Effector memory CD8-positive, alpha-beta T cell (primary cell): ENCODE data around the gene AOAH.

Experiments used
- ATAC-seq: fragments of 150-1000 bp; cut with Tn5 transposase; replicated peaks from 2 replicates; pipeline ENCODE4 v1.10.0; 2021; ENCODE audit warnings: mild to moderate bottlenecking, moderate library complexity
- DNase-seq, 3 experiments: peaks; one replicate each; pipeline ENCODE4 v3.0.0; 2021
- H3K27ac Mint-ChIP-seq, 2 donors: one replicate each; pipeline ENCODE4 v1.8.0; 2022; ENCODE audit warnings: mild to moderate bottlenecking in 2 of 2, mixed read lengths in 2 of 2, moderate library complexity in 2 of 2
- H3K27me3 Mint-ChIP-seq, 2 donors: one replicate each; pipeline ENCODE4 v1.8.0; 2022; ENCODE audit warnings: mixed read lengths in 2 of 2
- H3K36me3 Mint-ChIP-seq: one replicate; pipeline ENCODE4 v1.8.0; 2022; ENCODE audit warnings: mild to moderate bottlenecking, moderate library complexity, mixed read lengths; ENCODE audit not compliant: insufficient read depth
- H3K4me1 Mint-ChIP-seq, 2 donors: one replicate each; pipeline ENCODE4 v1.8.0; 2022; ENCODE audit warnings: low read depth in 2 of 2, mixed read lengths in 2 of 2
- H3K4me3 Mint-ChIP-seq, 2 donors: one replicate each; pipeline ENCODE4 v1.8.0; 2022; ENCODE audit warnings: mild to moderate bottlenecking in 2 of 2, mixed read lengths in 2 of 2, moderate library complexity in 2 of 2
- H3K9me3 Mint-ChIP-seq, 2 donors: one replicate each; pipeline ENCODE4 v1.8.0; 2022; ENCODE audit warnings: mixed read lengths in 2 of 2
- total RNA-seq, 9 experiments: gene quantifications; one replicate each; lab custom pipeline; 2026; lab: John Stamatoyannopoulos, UW

AOAH gene, protein sequence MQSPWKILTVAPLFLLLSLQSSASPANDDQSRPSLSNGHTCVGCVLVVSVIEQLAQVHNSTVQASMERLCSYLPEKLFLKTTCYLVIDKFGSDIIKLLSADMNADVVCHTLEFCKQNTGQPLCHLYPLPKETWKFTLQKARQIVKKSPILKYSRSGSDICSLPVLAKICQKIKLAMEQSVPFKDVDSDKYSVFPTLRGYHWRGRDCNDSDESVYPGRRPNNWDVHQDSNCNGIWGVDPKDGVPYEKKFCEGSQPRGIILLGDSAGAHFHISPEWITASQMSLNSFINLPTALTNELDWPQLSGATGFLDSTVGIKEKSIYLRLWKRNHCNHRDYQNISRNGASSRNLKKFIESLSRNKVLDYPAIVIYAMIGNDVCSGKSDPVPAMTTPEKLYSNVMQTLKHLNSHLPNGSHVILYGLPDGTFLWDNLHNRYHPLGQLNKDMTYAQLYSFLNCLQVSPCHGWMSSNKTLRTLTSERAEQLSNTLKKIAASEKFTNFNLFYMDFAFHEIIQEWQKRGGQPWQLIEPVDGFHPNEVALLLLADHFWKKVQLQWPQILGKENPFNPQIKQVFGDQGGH
- 6.0 to 226 (median 44.6) reads per million in 9 experiments for total RNA-seq

DNA sequence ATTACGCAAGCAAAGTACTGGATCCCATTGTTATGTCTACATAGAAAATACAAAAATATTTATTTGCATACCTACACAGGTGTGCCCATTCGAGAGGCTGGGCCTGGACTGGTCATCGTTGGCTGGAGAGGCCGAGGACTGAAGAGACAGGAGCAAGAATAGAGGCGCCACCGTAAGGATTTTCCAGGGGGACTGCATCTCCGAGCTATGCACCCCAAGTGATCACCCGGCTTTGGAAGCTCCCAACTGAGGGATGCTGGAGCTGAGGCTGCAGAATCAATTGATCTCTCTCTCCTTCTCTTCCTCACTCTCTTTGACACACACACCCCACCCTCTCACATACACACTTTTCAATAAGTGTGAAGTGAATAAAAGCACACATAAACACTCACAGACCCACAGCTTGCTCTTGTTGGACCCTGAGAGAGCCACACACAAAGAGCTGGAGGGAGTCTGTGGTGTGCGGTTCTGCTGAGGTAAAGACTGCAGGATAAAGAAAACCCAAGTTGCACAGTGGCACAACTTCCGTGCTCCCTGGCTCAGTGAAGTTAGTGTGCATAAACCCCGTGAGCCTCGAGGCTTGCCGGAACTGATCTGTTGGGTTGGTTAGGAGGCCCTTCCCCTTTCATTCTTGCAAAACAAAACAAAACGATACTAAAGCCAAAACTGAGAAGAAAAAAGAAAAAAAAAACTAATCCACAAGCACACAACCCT, at the start of gene AOAH:
Gene AOAH, minus strand, starts transcription at position 544 of the 714 bp plus-strand sequence. Its CDS starts 346 bp downstream, at position 198.
- DNase-seq: peak; percentile 78 to 80 (median 78)
- peak within 1 kb of the TSS; percentile 84 to 92 for H3K4me3 Mint-ChIP-seq
- H3K36me3 Mint-ChIP-seq: peaks cover 39% of the 10 kb centered on the region
- H3K4me1 Mint-ChIP-seq: peaks cover 61 to 79% of the 10 kb centered on the region in 2 donors
- H3K27me3 Mint-ChIP-seq: no peaks in the 10 kb centered on the region
- peak within 1 kb of the TSS; percentile 94 to 95 for H3K27ac Mint-ChIP-seq
- peak; percentile 93 for ATAC-seq
- no peaks in the 10 kb centered on the region for H3K9me3 Mint-ChIP-seq

DNA sequence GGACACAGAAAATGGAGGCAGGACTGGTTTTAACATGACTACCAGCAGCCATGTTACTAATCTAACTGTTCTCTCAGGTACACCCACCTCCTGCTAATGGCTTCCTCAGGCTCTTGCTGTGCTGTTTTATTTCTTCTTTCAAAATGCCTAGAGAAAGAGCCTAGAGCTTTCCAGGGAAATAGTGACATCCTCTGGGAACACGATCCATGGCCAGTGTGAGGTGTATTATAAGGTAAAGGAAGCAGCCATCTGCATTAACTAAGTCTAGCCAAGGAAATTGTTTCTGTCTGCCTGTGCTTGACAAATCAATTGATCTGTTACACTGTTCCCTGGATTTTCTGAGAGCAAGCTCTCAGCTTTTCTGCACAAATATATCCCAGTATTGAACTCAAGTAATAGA, 42.2 kb upstream of the AOAH start:
- H3K9me3 Mint-ChIP-seq: no peaks in the 10 kb centered on the region
- H3K4me3 Mint-ChIP-seq: no peak overlapping the region
- no peaks in the 10 kb centered on the region for H3K36me3 Mint-ChIP-seq
- H3K27ac Mint-ChIP-seq: peak overlapping the region in 1 of 2 donors; percentile 46
- no peak for ATAC-seq
- H3K4me1 Mint-ChIP-seq: peaks cover 19 to 46% of the 10 kb centered on the region in 2 donors
- no peak for DNase-seq
- no peaks in the 10 kb centered on the region for H3K27me3 Mint-ChIP-seq

- DNase-seq (no peak), ATAC-seq (no peak)
- H3K27me3 Mint-ChIP-seq: no peaks in the 10 kb centered on the region
- peaks cover 19 to 39% of the 10 kb centered on the region in 2 donors for H3K4me1 Mint-ChIP-seq
- H3K36me3 Mint-ChIP-seq: no peaks in the 10 kb centered on the region
- peak overlapping the region in 1 of 2 donors; percentile 24 for H3K27ac Mint-ChIP-seq
- H3K4me3 Mint-ChIP-seq: no peak overlapping the region
- H3K9me3 Mint-ChIP-seq: no peaks in the 10 kb centered on the region
These were observed 41.3 kb upstream of the AOAH start for GRCh38 chr7:36765605-36766004.

GRCh38 chr7:36764929-36765328, 40.6 kb upstream of the AOAH start:
- ATAC-seq: no peak
- H3K36me3 Mint-ChIP-seq: no peaks in the 10 kb centered on the region
- peaks cover 21 to 36% of the 10 kb centered on the region in 2 donors for H3K4me1 Mint-ChIP-seq
- no peak for DNase-seq
- H3K27me3 Mint-ChIP-seq: no peaks in the 10 kb centered on the region
- no peaks in the 10 kb centered on the region for H3K9me3 Mint-ChIP-seq
- H3K27ac Mint-ChIP-seq: peak overlapping the region in 1 of 2 donors; percentile 19
- no peak overlapping the region for H3K4me3 Mint-ChIP-seq

DNA sequence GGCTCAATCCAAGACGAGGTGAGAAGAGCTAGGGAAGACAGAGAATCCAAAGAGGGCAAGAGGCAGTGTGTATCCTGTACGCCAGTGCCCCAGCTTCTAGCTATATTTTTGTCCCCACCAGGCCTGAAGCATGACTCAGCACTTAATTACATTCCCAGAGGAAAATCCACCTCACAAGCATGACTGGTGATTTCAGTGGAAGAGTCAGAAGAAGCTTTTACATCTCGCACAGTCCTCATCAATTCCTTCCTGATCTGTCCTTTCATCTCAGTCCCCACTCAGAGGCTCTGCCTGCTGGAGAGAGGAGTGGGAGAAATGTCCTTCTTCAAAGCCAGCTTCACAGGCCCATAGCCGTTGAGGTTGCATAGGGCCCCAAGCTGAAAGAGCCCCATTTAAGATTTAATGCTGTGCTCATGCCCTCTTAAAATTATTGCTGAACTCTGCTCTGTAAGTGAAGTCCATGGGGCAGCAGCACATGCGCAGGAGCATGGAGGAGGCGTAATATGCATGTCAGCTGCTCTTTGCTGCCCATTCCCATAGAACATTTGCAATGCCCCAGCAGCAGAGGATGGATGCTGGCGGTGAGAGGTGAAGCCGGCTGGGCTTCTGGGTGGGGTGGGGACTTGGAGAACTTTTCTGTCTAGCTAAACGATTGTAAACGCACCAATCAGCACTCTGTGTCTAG, 39.0 kb upstream of the AOAH start:
- Mint-ChIP-seq H3K4me3 (no peak overlapping the region), H3K27me3 (no peaks in the 10 kb centered on the region), H3K36me3 (no peaks in the 10 kb centered on the region), H3K9me3 (no peaks in the 10 kb centered on the region), H3K4me1 (peaks cover 19 to 27% of the 10 kb centered on the region in 2 donors), H3K27ac (peak overlapping the region in 1 of 2 donors; percentile 14)
- DNase-seq: no peak
- no peak for ATAC-seq

GRCh38 chr7:36762394-36762793, 38.1 kb upstream of the AOAH start:
- Mint-ChIP-seq H3K36me3 (no peaks in the 10 kb centered on the region), H3K4me1 (peaks cover 20 to 27% of the 10 kb centered on the region in 2 donors), H3K4me3 (no peak overlapping the region), H3K27me3 (no peaks in the 10 kb centered on the region), H3K9me3 (no peaks in the 10 kb centered on the region), H3K27ac (no peak overlapping the region)
- DNase-seq (no peak), ATAC-seq (no peak)

DNA sequence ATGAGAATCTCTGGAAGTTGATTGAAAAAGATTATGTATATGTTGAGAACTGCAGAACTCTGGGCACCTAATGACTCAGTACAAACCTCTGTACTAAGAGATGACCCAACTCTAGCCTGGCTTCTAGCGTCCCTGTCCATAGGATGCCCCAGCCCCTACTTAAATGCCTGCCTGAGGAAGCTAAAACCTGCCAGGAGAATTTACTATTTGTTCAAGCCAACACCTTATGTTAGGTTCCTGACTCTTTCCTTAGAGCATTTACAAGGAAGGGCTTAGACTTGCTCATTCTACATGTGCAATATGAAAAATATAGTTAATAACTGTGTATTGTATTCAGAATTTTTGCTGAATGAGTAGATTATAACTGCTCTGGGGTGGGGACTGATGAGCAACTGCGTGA, 37.5 kb upstream of the AOAH start:
- Mint-ChIP-seq H3K27ac (peak overlapping the region in 1 of 2 donors; percentile 52), H3K27me3 (no peaks in the 10 kb centered on the region), H3K9me3 (no peaks in the 10 kb centered on the region), H3K4me3 (no peak overlapping the region), H3K36me3 (no peaks in the 10 kb centered on the region), H3K4me1 (peaks cover 20 to 26% of the 10 kb centered on the region in 2 donors)
- no peak for DNase-seq
- ATAC-seq: no peak

DNA sequence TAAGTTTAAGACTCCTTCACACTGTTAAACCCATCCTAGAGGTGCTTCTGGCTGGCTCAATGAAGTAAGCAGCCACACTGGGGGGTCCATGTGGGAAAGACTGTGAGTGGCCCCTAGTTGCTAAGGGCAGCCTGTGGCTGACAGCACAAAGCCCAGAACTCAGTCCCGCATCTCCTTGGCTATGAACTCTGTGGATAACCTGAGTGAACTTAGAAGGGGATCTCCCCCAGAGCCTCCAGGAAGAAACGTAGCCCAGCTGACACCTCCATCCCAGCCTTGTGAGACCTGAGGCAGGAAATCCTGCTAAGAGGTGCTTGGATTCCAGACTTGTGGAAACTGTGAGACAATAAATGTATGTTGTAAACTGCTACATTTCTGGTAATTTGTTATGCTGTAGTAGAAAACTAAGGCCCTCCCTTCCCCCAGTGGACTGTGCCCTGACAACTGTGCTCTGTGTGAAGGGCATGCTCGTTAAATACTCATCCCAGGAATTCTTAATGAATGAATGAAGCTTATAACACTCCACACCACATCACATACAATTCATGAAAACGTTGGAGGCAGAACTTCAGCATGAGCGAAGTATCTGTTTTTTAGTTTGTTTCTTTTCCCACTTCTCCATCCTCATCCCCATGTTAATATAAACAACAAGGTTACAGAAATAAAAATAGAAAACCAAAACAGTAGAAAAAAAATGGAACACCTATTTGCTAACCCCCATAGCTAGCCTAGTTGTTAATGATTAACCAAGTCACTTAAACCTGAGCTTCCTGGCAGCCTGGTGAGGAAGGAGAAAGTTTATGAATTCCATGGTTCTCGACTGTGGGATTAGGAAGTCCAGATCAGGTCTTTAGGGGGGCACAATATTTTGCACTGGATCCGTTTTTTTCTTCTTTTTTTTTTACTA, 36.8 kb upstream of the AOAH start:
- Mint-ChIP-seq H3K4me3 (no peak overlapping the region), H3K9me3 (no peaks in the 10 kb centered on the region), H3K27me3 (no peaks in the 10 kb centered on the region), H3K27ac (peak overlapping the region; percentile 52 to 74), H3K4me1 (peaks cover 20 to 23% of the 10 kb centered on the region in 2 donors), H3K36me3 (no peaks in the 10 kb centered on the region)
- ATAC-seq (no peak), DNase-seq (no peak)

DNA sequence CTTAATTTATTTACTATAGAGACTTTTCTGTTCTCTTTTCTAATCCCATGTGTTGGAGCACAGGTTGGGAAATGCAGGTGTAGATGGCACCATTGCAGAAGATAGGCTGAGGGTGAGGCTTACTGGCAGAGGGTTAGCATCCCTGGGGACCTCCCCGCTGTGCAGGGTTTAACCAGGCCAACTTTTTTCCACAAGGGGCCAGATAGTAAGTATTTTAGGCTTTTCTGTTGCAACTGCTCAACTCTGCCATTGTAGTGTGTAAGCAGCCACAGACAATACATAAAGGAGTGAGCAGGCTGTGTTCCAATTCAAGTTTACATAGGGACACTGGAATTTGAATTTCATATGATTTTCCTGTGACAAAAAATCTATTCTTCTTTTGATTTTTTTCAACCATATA, 34.6 kb upstream of the AOAH start:
- no peaks in the 10 kb centered on the region for H3K27me3 Mint-ChIP-seq
- H3K4me1 Mint-ChIP-seq: peaks cover 14% of the 10 kb centered on the region in 2 donors
- H3K9me3 Mint-ChIP-seq: no peaks in the 10 kb centered on the region
- DNase-seq (no peak), ATAC-seq (no peak)
- H3K36me3 Mint-ChIP-seq: no peaks in the 10 kb centered on the region
- no peak overlapping the region for H3K4me3 Mint-ChIP-seq
- no peak overlapping the region for H3K27ac Mint-ChIP-seq

GRCh38 chr7:36755484-36755883, 31.2 kb upstream of the AOAH start:
- Mint-ChIP-seq H3K9me3 (no peaks in the 10 kb centered on the region), H3K27ac (no peak overlapping the region), H3K27me3 (no peaks in the 10 kb centered on the region), H3K4me3 (no peak overlapping the region), H3K36me3 (no peaks in the 10 kb centered on the region), H3K4me1 (peaks cover 7 to 19% of the 10 kb centered on the region in 2 donors)
- ATAC-seq: no peak
- no peak for DNase-seq

DNA sequence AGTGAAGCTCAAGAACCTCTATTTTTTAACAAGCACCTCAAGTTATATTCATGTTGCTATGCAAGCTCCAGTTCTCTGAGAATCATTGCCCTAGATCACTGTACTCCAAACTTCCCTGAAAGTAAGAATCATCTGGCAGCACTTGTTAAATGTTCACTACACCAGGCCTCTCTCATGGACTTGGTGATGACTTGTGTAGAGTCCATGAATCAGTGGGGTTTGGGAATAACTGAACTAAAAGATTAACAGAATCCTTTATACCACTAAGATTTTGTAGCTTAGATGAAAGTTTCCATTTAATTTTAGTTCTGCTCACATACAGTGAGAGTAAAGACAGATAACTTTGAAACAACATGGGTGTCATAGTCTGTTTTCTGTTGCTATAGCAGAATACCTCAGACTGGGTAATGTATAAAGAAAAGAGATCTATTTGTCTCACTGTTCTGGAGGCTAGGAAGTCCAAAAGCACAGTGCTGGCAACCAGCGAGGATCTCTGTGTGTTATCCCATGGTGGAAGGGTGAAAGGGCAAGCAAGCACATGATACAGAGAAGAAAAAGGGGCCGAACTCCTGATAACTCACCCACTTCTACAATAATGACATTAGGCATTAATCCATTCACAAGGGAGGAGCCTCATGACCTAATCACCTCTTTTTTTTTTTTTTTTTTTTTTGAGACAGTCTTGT, 27.9 kb upstream of the AOAH start:
- no peaks in the 10 kb centered on the region for H3K9me3 Mint-ChIP-seq
- ATAC-seq (no peak), DNase-seq (no peak)
- no peak overlapping the region for H3K4me3 Mint-ChIP-seq
- H3K27me3 Mint-ChIP-seq: no peaks in the 10 kb centered on the region
- peaks cover 26 to 44% of the 10 kb centered on the region in 2 donors for H3K4me1 Mint-ChIP-seq
- H3K27ac Mint-ChIP-seq: no peak overlapping the region
- no peaks in the 10 kb centered on the region for H3K36me3 Mint-ChIP-seq

- peak overlapping the region in 1 of 2 donors; percentile 13 for H3K27ac Mint-ChIP-seq
- DNase-seq: no peak
- ATAC-seq: no peak
- H3K4me3 Mint-ChIP-seq: no peak overlapping the region
- no peaks in the 10 kb centered on the region for H3K27me3 Mint-ChIP-seq
- H3K36me3 Mint-ChIP-seq: no peaks in the 10 kb centered on the region
- peaks cover 29 to 45% of the 10 kb centered on the region in 2 donors for H3K4me1 Mint-ChIP-seq
- no peaks in the 10 kb centered on the region for H3K9me3 Mint-ChIP-seq
These were observed 26.2 kb upstream of the AOAH start for GRCh38 chr7:36750451-36750850.
